ENCODE data around the gene VSX2.

GRCh38 chr14:74263921-74264320 lies 24.7 kb downstream of the VSX2 start:
- TF ChIP-seq, protein P1, sequence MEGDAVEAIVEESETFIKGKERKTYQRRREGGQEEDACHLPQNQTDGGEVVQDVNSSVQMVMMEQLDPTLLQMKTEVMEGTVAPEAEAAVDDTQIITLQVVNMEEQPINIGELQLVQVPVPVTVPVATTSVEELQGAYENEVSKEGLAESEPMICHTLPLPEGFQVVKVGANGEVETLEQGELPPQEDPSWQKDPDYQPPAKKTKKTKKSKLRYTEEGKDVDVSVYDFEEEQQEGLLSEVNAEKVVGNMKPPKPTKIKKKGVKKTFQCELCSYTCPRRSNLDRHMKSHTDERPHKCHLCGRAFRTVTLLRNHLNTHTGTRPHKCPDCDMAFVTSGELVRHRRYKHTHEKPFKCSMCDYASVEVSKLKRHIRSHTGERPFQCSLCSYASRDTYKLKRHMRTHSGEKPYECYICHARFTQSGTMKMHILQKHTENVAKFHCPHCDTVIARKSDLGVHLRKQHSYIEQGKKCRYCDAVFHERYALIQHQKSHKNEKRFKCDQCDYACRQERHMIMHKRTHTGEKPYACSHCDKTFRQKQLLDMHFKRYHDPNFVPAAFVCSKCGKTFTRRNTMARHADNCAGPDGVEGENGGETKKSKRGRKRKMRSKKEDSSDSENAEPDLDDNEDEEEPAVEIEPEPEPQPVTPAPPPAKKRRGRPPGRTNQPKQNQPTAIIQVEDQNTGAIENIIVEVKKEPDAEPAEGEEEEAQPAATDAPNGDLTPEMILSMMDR (IDR thresholded peaks at IDR 0.05) = no peak
- no peak for TF ChIP-seq POLR2A (IDR thresholded peaks at IDR 0.05)

Data from prostate gland (tissue), 2 donors.